Peyer's patch (tissue), 4 donors: Measurements from ENCODE around the gene FGGY.

Experiments used
- POLR2A ChIP-seq, 2 donors: fragments of 450-650 bp; IDR thresholded peaks; one replicate each; pipeline ENCODE4 v1.5.1; 2017; ENCODE audit warnings: antibody characterized with exemption in 2 of 2, mild to moderate bottlenecking in 2 of 2, moderate library complexity in 2 of 2
- TF ChIP-seq, protein P1 (sequence below), 6 experiments: fragments of 450-650 bp in 4 of 6; fragments of 200-600 bp in 2 of 6; sonication (generic) in 1 of 6; IDR thresholded peaks; one replicate each; pipeline ENCODE4 v1.5.1; 2017 to 2019; ENCODE audit warnings: antibody characterized with exemption in 6 of 6, mild to moderate bottlenecking in 3 of 6, moderate library complexity in 1 of 6

DNA sequence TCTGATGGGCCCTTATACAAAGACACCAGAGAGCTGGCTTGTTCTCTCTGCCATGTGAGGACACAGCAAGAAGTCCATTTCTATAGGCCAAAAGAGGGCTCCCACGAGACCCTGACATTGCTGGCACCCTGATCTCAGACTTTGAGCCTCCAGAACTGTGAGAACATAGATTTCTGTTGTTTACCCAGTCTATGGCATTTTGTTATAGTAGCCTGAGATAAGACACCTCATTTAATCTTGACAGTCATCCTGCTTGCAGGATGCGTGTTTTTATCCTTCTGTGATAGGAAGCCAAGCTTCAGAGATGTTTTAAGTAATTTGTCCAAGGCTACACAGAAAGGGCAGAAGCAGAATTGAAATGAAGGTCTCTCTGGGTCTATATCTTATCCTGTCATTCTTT is 379.0 kb downstream of the FGGY start:
- TF ChIP-seq, protein P1, sequence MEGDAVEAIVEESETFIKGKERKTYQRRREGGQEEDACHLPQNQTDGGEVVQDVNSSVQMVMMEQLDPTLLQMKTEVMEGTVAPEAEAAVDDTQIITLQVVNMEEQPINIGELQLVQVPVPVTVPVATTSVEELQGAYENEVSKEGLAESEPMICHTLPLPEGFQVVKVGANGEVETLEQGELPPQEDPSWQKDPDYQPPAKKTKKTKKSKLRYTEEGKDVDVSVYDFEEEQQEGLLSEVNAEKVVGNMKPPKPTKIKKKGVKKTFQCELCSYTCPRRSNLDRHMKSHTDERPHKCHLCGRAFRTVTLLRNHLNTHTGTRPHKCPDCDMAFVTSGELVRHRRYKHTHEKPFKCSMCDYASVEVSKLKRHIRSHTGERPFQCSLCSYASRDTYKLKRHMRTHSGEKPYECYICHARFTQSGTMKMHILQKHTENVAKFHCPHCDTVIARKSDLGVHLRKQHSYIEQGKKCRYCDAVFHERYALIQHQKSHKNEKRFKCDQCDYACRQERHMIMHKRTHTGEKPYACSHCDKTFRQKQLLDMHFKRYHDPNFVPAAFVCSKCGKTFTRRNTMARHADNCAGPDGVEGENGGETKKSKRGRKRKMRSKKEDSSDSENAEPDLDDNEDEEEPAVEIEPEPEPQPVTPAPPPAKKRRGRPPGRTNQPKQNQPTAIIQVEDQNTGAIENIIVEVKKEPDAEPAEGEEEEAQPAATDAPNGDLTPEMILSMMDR (IDR thresholded peaks at IDR 0.05) = no peak
- TF ChIP-seq POLR2A (IDR thresholded peaks at IDR 0.05) = no peak
